CD14-positive monocyte (primary cell): Measurements from ENCODE around the gene PDP2. TPM values are rescaled to one million over a fixed set of nuclear protein-coding genes. Genes with fewer than 3 reads are reported as not detected.
A peak's percentile ranks its signal among the peaks of the same experiment; 100 is the strongest.

ENCODE experiments used
- DNase-seq, 3 donors: peaks; one replicate each; pipeline ENCODE4 v3.0.0-alpha.2; 2011 to 2022
- H2AFZ ChIP-seq: 2 replicates; pipeline ENCODE4 v1.6.0; 2012; ENCODE audit warnings: mild to moderate bottlenecking, low read depth, low read length, inconsistent platforms; ENCODE audit not compliant: insufficient read depth, poor library complexity, severe bottlenecking
- H3K27ac ChIP-seq, 2 donors: 1 replicate in 1 of 2; 2 replicates in 1 of 2; pipeline ENCODE4 v1.5.1; 2012 to 2013; ENCODE audit warnings: low read length in 2 of 2, control low read depth in 1 of 2, inconsistent platforms in 1 of 2, low read depth in 1 of 2, mild to moderate bottlenecking in 1 of 2
- H3K27me3 ChIP-seq, 2 donors: one replicate each; pipeline versions ENCODE4 v1.6.0 to v1.6.1; 2011 to 2013; ENCODE audit warnings: low read length in 2 of 2; ENCODE audit not compliant: control insufficient read depth in 2 of 2, insufficient read depth in 2 of 2
- H3K36me3 ChIP-seq, 2 donors: replicated peaks in 1 of 2; 1 replicate in 1 of 2; 2 replicates in 1 of 2; pipeline versions ENCODE4 v1.5.1 to v1.6.1; 2012 to 2013; ENCODE audit warnings: low read length in 2 of 2, control low read depth in 1 of 2, inconsistent platforms in 1 of 2, mild to moderate bottlenecking in 1 of 2; ENCODE audit not compliant: insufficient read depth in 2 of 2, control insufficient read depth in 1 of 2
- H3K4me1 ChIP-seq, 2 donors: 1 replicate in 1 of 2; 2 replicates in 1 of 2; pipeline versions ENCODE4 v1.5.1 to v1.6.1; 2012 to 2013; ENCODE audit warnings: low read length in 2 of 2, control low read depth in 1 of 2, inconsistent platforms in 1 of 2, mild to moderate bottlenecking in 1 of 2, moderate library complexity in 1 of 2; ENCODE audit not compliant: insufficient read depth in 2 of 2, control insufficient read depth in 1 of 2
- H3K4me2 ChIP-seq: replicated peaks from 2 replicates; pipeline ENCODE3; 2012; ENCODE audit warnings: low read length, moderate library complexity, mild to moderate bottlenecking; ENCODE audit not compliant: poor library complexity, severe bottlenecking; ENCODE audit errors: extremely low read depth
- H3K4me3 ChIP-seq, 3 experiments: fragments of 200-600 bp in 1 of 3; sonication (generic) in 1 of 3; replicated peaks in 1 of 3; 1 replicate in 2 of 3; 2 replicates in 1 of 3; pipeline ENCODE4 v1.5.1; 2011 to 2013; ENCODE audit warnings: low read length in 3 of 3, mild to moderate bottlenecking in 3 of 3, control low read depth in 2 of 3, low read depth in 2 of 3, inconsistent platforms in 1 of 3, moderate library complexity in 1 of 3
- H3K79me2 ChIP-seq: 2 replicates; pipeline ENCODE4 v1.6.0; 2012; ENCODE audit warnings: mild to moderate bottlenecking, control low read depth, inconsistent platforms, low read length, moderate library complexity; ENCODE audit not compliant: insufficient read depth
- H3K9ac ChIP-seq: 2 replicates; pipeline ENCODE4 v1.6.0; 2017; ENCODE audit warnings: low read length, mild to moderate bottlenecking; ENCODE audit not compliant: insufficient read depth, poor library complexity, severe bottlenecking
- H3K9me3 ChIP-seq, 2 donors: replicated peaks in 1 of 2; 1 replicate in 1 of 2; 2 replicates in 1 of 2; pipeline versions ENCODE4 v1.5.1 to v1.6.1; 2012 to 2013; ENCODE audit warnings: low read length in 2 of 2, control low read depth in 1 of 2; ENCODE audit not compliant: control insufficient read depth in 1 of 2, insufficient read depth in 1 of 2
- H4K20me1 ChIP-seq: 2 replicates; pipeline ENCODE4 v1.6.0; 2012; ENCODE audit warnings: mild to moderate bottlenecking, low read length, control low read depth, moderate library complexity; ENCODE audit not compliant: insufficient read depth
- H3K27ac Mint-ChIP-seq, 7 donors: one replicate each; pipeline ENCODE4 v1.8.0; 2020; ENCODE audit warnings: mild to moderate bottlenecking in 7 of 7, mixed read lengths in 7 of 7, moderate library complexity in 6 of 7, inconsistent platforms in 2 of 7
- H3K27me3 Mint-ChIP-seq, 3 donors: one replicate each; pipeline ENCODE4 v1.8.0; 2021 to 2022; ENCODE audit warnings: low read depth in 3 of 3, mild to moderate bottlenecking in 3 of 3, mixed read lengths in 3 of 3, moderate library complexity in 3 of 3, inconsistent platforms in 1 of 3
- H3K36me3 Mint-ChIP-seq, 2 donors: one replicate each; pipeline ENCODE4 v1.8.0; 2020; ENCODE audit warnings: mixed read lengths in 2 of 2, inconsistent platforms in 1 of 2, mild to moderate bottlenecking in 1 of 2
- H3K4me1 Mint-ChIP-seq: one replicate; pipeline ENCODE4 v1.8.0; 2020; ENCODE audit warnings: mild to moderate bottlenecking, mixed read lengths
- H3K4me3 Mint-ChIP-seq, 2 donors: one replicate each; pipeline ENCODE4 v1.8.0; 2020; ENCODE audit warnings: mild to moderate bottlenecking in 2 of 2, mixed read lengths in 2 of 2, moderate library complexity in 1 of 2
- H3K9me3 Mint-ChIP-seq, 7 donors: one replicate each; pipeline ENCODE4 v1.8.0; 2020 to 2022; ENCODE audit warnings: mixed read lengths in 7 of 7, mild to moderate bottlenecking in 6 of 7, moderate library complexity in 6 of 7, inconsistent platforms in 2 of 7
- WGBS: methylation state at CpG from one replicate; pipeline ENCODE4 v1.1.5; 2013; ENCODE audit warnings: missing lambda C conversion rate; ENCODE audit not compliant: insufficient coverage; 5-methylcytosine and 5-hydroxymethylcytosine counted together
- intact Hi-C, 2 donors: fragments of 100-400 bp; cut with micrococcal nuclease; formaldehyde crosslinking; loops; one replicate each; pipeline versions ENCODE4 v1.15.0 to v1.15.1; 2023
- polyA plus RNA-seq, 3 donors: library from polyadenylated mRNA; depleted of rRNA in 1 of 3; unstranded in 2 of 3; stranded (reverse) in 1 of 3; fragments of 300-500 nt in 2 of 3; fragments of >200 nt in 1 of 3; fragmentation: Illumina TruSeq in 2 of 3; gene quantifications; 1 replicate in 2 of 3; 2 replicates in 1 of 3; pipeline ENCODE4 v1.2.3, GENCODE V29; 2012 to 2021
- TF ChIP-seq, protein P1 (sequence below): fragments of 200-600 bp; IDR thresholded peaks from one replicate; pipeline ENCODE4 v1.8.0; 2022; ENCODE audit warnings: antibody characterized with exemption, mild to moderate bottlenecking

Gene PDP2
- polyA plus RNA-seq, 3 donors = 1.1 TPM; not detected in 2

DNA sequence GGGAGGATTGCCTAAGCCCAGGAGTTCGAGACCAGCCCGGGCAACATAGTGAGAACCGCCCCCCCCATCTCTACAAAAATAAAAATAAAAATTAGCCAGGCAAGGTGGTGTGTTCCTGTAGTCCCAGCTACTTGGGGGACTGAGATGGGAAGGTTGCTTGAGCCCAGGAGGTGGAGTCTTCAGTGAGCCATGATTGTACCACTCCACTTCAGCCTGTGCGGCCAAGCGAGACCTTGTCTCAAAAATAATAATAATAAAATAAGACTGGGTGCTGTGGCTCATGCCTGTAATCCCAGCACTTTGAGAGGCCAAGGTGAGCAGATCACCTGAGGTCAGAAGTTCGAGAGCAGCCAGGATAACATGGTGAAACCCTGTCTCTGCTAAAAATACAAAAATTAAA, 11.5 kb downstream of the PDP2 start:
- TF ChIP-seq, protein P1, sequence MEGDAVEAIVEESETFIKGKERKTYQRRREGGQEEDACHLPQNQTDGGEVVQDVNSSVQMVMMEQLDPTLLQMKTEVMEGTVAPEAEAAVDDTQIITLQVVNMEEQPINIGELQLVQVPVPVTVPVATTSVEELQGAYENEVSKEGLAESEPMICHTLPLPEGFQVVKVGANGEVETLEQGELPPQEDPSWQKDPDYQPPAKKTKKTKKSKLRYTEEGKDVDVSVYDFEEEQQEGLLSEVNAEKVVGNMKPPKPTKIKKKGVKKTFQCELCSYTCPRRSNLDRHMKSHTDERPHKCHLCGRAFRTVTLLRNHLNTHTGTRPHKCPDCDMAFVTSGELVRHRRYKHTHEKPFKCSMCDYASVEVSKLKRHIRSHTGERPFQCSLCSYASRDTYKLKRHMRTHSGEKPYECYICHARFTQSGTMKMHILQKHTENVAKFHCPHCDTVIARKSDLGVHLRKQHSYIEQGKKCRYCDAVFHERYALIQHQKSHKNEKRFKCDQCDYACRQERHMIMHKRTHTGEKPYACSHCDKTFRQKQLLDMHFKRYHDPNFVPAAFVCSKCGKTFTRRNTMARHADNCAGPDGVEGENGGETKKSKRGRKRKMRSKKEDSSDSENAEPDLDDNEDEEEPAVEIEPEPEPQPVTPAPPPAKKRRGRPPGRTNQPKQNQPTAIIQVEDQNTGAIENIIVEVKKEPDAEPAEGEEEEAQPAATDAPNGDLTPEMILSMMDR = no peak
- Histone ChIP-seq H3K79me2 (no peaks in the 10 kb centered on the region), H3K27ac (no peak overlapping the region), H3K4me3 (no peak overlapping the region), H2AFZ (no peak overlapping the region), H3K4me1 (no peaks in the 10 kb centered on the region), H3K9ac (no peak overlapping the region), H3K4me2 (no peak overlapping the region), H3K36me3 (no peaks in the 10 kb centered on the region), H3K27me3 (no peaks in the 10 kb centered on the region), H3K9me3 (no peaks in the 10 kb centered on the region), H4K20me1 (no peaks in the 10 kb centered on the region)
- DNase-seq = no peak
- intact Hi-C loops = no loop called here
- WGBS = no CpG with 5 or more reads among the region's 6 CpGs
- H3K4me1 Mint-ChIP-seq = no peaks in the 10 kb centered on the region
- no peak overlapping the region for H3K27ac Mint-ChIP-seq
- no peak overlapping the region for H3K4me3 Mint-ChIP-seq
- peaks cover 3 to 7% of the 10 kb centered on the region in 2 donors for H3K36me3 Mint-ChIP-seq
- peaks cover 5 to 8% (median 7%) of the 10 kb centered on the region in 3 donors for H3K27me3 Mint-ChIP-seq
- peaks cover 0 to 3% (median 0%) of the 10 kb centered on the region in 7 donors for H3K9me3 Mint-ChIP-seq

DNA sequence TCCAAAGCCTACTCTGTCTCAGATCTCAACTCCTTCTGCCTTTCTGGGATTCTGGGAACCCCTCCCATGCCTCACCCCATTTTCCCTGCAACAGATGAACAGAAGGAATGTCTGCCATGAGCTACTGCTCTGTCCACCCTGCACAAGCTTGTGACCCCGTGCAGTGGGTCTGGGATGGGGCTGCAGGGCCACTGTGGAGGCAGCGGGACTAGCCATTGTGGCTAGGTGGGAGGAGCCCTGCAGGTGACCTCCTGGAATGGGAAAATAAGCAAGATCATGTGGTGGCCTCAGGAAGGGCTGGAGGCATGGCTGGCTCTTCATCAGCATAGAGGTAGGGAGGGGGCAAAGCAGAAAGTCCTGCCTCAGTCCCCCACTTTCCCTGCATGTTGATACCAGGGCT, 13.7 kb downstream of the PDP2 start:
- DNase-seq = no peak
- H4K20me1 ChIP-seq = no peaks in the 10 kb centered on the region
- TF ChIP-seq, protein P1 = no peak
- H3K9me3 Mint-ChIP-seq = no peaks in the 10 kb centered on the region
- H3K27ac ChIP-seq = no peak overlapping the region
- H2AFZ ChIP-seq = no peak overlapping the region
- H3K27me3 Mint-ChIP-seq = peaks cover 7 to 8% (median 8%) of the 10 kb centered on the region in 3 donors
- H3K9ac ChIP-seq = no peak overlapping the region
- peaks cover 0 to 7% of the 10 kb centered on the region in 2 donors for H3K36me3 Mint-ChIP-seq
- H3K27me3 ChIP-seq = no peaks in the 10 kb centered on the region
- no peak overlapping the region for H3K4me3 ChIP-seq
- intact Hi-C loops = loop anchor here in 1 of 2 donors (2.0 kb wide), 1 partner anchor 31 kb away; the partner anchor contains the start of gene RRAD
- peak overlapping the region in 1 of 7 donors; percentile 55 for H3K27ac Mint-ChIP-seq
- H3K36me3 ChIP-seq = no peaks in the 10 kb centered on the region
- no peaks in the 10 kb centered on the region for H3K9me3 ChIP-seq
- 100% methylated on average over 2 of the region's 2 CpGs for WGBS
- H3K4me1 ChIP-seq = no peaks in the 10 kb centered on the region
- H3K4me1 Mint-ChIP-seq = no peaks in the 10 kb centered on the region
- H3K79me2 ChIP-seq = no peaks in the 10 kb centered on the region
- no peak overlapping the region for H3K4me3 Mint-ChIP-seq
- no peak overlapping the region for H3K4me2 ChIP-seq
